Measurements from ENCODE around the gene SRGAP3.

GRCh38 chr3:9207116-9207763, 42.2 kb downstream of the SRGAP3 start:
- TF ChIP-seq POLR2AphosphoS5 (IDR thresholded peaks at IDR 0.05) = no peak
- TF ChIP-seq, protein P1, sequence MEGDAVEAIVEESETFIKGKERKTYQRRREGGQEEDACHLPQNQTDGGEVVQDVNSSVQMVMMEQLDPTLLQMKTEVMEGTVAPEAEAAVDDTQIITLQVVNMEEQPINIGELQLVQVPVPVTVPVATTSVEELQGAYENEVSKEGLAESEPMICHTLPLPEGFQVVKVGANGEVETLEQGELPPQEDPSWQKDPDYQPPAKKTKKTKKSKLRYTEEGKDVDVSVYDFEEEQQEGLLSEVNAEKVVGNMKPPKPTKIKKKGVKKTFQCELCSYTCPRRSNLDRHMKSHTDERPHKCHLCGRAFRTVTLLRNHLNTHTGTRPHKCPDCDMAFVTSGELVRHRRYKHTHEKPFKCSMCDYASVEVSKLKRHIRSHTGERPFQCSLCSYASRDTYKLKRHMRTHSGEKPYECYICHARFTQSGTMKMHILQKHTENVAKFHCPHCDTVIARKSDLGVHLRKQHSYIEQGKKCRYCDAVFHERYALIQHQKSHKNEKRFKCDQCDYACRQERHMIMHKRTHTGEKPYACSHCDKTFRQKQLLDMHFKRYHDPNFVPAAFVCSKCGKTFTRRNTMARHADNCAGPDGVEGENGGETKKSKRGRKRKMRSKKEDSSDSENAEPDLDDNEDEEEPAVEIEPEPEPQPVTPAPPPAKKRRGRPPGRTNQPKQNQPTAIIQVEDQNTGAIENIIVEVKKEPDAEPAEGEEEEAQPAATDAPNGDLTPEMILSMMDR (IDR thresholded peaks at IDR 0.05) = no peak
